Progenitor cell of endocrine pancreas (in vitro differentiated cells): ENCODE measurements around the gene LRRC36. TPM values are rescaled to one million over a fixed set of nuclear protein-coding genes. Genes with fewer than 3 reads are reported as not detected.

ENCODE experiments used
- DNase-seq: peaks from one replicate; pipeline ENCODE4 v3.0.0; 2021; ENCODE audit warnings: low spot score; ENCODE audit not compliant: unreplicated experiment
- H3K27ac Mint-ChIP-seq: 2 replicates; pipeline ENCODE4 v1.8.0; 2021; ENCODE audit warnings: mild to moderate bottlenecking, moderate library complexity, mixed read lengths
- H3K27me3 Mint-ChIP-seq: 2 replicates; pipeline ENCODE4 v1.8.0; 2021; ENCODE audit warnings: mixed read lengths
- H3K36me3 Mint-ChIP-seq: 2 replicates; pipeline ENCODE4 v1.8.0; 2022; ENCODE audit warnings: mixed read lengths; ENCODE audit not compliant: insufficient read depth
- H3K4me1 Mint-ChIP-seq: 2 replicates; pipeline ENCODE4 v1.8.0; 2021; ENCODE audit warnings: low read depth, mixed read lengths
- H3K4me3 Mint-ChIP-seq: 2 replicates; pipeline ENCODE4 v1.8.0; 2021; ENCODE audit warnings: low read depth, mild to moderate bottlenecking, moderate library complexity, mixed read lengths
- H3K9me3 Mint-ChIP-seq: 2 replicates; pipeline ENCODE4 v1.8.0; 2021; ENCODE audit warnings: low read depth, mixed read lengths
- total RNA-seq: library from RNA; stranded (reverse); gene quantifications from 2 replicates; pipeline ENCODE4 v1.2.1, GENCODE V29; 2021
- TF ChIP-seq, protein P1 (sequence below): fragments of 200-600 bp; sonication (generic); IDR thresholded peaks from one replicate; pipeline ENCODE4 v1.5.0; 2021; ENCODE audit warnings: antibody characterized with exemption, mild to moderate bottlenecking; ENCODE audit not compliant: unreplicated experiment

The LRRC36 gene
- total RNA-seq, 1 donor from 2014 or later = 1.6 TPM

DNA sequence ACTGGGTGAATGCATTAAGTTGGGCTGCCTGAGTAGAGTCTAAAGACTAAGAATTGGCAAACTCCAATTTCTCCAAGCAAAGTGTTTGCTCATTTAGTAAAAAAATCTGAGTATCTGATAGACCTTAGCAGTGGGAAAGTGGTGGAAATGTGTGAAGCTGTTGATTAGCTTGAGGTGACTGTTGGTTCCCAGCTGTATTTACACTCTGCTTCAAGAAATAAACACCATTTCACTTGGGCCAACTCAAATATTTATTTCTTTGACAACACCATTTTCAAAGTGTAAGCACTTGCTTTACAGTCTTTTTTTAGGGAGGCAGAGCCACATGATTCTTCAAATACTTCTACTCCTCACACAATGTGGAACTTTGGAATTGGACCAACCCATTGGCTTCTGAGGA lies 8.8 kb upstream of the LRRC36 start:
- H3K4me3 Mint-ChIP-seq = no peak overlapping the region
- DNase-seq = no peak
- no peak overlapping the region for H3K27ac Mint-ChIP-seq
- H3K36me3 Mint-ChIP-seq = no peaks in the 10 kb centered on the region
- TF ChIP-seq, protein P1, sequence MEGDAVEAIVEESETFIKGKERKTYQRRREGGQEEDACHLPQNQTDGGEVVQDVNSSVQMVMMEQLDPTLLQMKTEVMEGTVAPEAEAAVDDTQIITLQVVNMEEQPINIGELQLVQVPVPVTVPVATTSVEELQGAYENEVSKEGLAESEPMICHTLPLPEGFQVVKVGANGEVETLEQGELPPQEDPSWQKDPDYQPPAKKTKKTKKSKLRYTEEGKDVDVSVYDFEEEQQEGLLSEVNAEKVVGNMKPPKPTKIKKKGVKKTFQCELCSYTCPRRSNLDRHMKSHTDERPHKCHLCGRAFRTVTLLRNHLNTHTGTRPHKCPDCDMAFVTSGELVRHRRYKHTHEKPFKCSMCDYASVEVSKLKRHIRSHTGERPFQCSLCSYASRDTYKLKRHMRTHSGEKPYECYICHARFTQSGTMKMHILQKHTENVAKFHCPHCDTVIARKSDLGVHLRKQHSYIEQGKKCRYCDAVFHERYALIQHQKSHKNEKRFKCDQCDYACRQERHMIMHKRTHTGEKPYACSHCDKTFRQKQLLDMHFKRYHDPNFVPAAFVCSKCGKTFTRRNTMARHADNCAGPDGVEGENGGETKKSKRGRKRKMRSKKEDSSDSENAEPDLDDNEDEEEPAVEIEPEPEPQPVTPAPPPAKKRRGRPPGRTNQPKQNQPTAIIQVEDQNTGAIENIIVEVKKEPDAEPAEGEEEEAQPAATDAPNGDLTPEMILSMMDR = no peak
- no peaks in the 10 kb centered on the region for H3K4me1 Mint-ChIP-seq
- H3K9me3 Mint-ChIP-seq = no peaks in the 10 kb centered on the region
- peaks cover 23% of the 10 kb centered on the region for H3K27me3 Mint-ChIP-seq

DNA sequence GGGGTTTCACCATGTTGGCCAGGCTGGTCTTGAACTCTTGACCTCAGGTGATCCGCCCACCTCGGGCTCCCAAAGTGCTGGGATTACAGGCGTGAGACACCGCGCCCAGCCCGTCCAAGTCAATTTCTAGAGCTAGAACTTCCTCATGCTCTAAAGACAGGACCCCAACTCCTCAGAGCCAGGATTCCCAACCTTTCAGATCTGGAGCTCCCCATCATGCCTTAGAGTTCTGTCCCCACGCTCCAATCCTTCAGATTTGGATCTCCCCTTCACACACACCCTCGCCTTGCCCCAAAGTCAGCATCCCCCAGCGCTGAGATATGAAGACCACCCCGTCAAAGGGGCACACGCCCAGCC lies 522 bp upstream of the LRRC36 start:
- peaks cover 32% of the 10 kb centered on the region for H3K27me3 Mint-ChIP-seq
- peak overlapping the region; percentile 30 for H3K27ac Mint-ChIP-seq
- peak overlapping the region; percentile 77 for H3K4me3 Mint-ChIP-seq
- no peaks in the 10 kb centered on the region for H3K36me3 Mint-ChIP-seq
- no peak for DNase-seq
- peaks cover 9% of the 10 kb centered on the region for H3K4me1 Mint-ChIP-seq
- TF ChIP-seq, protein P1 = no peak
- no peaks in the 10 kb centered on the region for H3K9me3 Mint-ChIP-seq

DNA sequence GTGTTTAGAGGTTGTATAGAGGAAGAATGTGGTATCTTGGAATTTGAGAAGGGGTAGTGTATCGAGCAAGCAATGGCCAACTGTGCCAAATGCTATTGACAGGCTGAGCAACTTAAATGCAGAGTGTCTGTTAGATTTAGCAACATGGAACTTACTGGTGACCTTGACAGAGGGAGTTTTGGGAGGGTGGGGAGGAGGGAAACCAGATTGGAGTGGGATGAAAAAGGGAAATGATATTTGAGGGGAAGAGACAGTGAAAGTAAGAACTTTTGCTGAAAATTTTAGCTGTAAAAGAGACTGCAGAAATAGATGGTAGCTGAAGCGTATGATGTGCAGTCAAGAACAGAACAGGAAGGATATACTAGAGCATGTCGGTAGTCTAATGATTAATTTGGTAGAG lies 1.1 kb downstream of the LRRC36 start:
- Mint-ChIP-seq H3K9me3 (no peaks in the 10 kb centered on the region), H3K4me3 (no peak overlapping the region), H3K36me3 (no peaks in the 10 kb centered on the region), H3K27ac (peak overlapping the region; percentile 14), H3K4me1 (peaks cover 9% of the 10 kb centered on the region), H3K27me3 (peaks cover 23% of the 10 kb centered on the region)
- DNase-seq = no peak
- TF ChIP-seq, protein P1 = no peak

DNA sequence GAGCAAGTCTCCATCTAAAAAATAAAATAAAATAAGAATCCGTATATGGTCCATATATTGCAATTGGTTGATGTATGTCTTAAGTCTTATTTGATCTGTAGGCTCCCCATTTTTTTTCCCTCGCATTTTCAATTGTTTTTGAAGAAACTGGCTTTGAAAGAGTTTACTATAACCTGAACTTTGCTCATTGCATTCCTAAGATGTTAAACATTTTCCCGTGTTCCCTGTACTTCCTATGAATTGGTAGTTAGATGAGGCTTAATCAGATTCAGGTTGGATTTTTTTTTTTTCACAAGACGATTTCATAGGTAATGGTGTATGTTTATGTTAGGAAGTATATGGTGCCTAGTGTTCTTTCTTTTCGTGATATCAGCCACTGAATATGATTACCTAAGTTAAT lies 3.3 kb downstream of the LRRC36 start:
- no peak for DNase-seq
- TF ChIP-seq, protein P1 = no peak
- Mint-ChIP-seq H3K36me3 (no peaks in the 10 kb centered on the region), H3K27ac (no peak overlapping the region), H3K4me3 (no peak overlapping the region), H3K4me1 (peaks cover 9% of the 10 kb centered on the region), H3K9me3 (peaks cover 4% of the 10 kb centered on the region), H3K27me3 (peaks cover 4% of the 10 kb centered on the region)

DNA sequence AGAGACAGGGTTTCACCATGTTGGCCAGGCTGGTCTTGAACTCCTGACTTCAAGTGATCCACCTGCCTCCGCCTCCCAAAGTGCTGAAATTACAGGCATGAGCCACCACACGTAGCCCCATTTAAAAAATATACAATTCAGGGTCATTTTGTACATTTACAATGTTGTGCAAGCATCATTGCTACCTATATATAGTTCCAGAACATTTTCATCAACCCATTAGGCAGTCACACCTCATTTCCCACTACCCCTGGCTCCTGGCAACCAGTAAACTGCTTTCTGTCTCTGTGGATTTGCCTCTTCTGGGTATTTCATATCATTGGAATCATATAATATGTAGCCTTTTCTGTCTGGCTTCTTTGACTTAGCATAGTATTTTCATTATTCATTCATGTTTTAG lies 6.7 kb downstream of the LRRC36 start:
- no peak for DNase-seq
- no peak overlapping the region for H3K27ac Mint-ChIP-seq
- TF ChIP-seq, protein P1 = no peak
- H3K36me3 Mint-ChIP-seq = peaks cover 2% of the 10 kb centered on the region
- H3K9me3 Mint-ChIP-seq = peaks cover 13% of the 10 kb centered on the region
- peaks cover 3% of the 10 kb centered on the region for H3K4me1 Mint-ChIP-seq
- no peak overlapping the region for H3K4me3 Mint-ChIP-seq
- no peaks in the 10 kb centered on the region for H3K27me3 Mint-ChIP-seq
